Fibroblast of villous mesenchyme (primary cell): ENCODE data around the gene VPS9D1. TPM values are rescaled to one million over a fixed set of nuclear protein-coding genes. Genes with fewer than 3 reads are reported as not detected.
"Not testable (repeated sequence)": the region's sequence is repeated elsewhere in the genome, so short reads cannot be mapped to it uniquely, and the experiment has no call there.

ENCODE experiments used
- DNase-seq: peaks from one replicate; pipeline ENCODE4 v3.0.0-alpha.2; 2010; ENCODE audit warnings: low read depth
- H3K4me3 ChIP-seq: 2 replicates; pipeline ENCODE4 v1.5.1; 2011; ENCODE audit warnings: low read depth, mild to moderate bottlenecking, low read length
- CTCF ChIP-seq: IDR thresholded peaks from 2 replicates; pipeline ENCODE4 v1.5.1; 2012; ENCODE audit warnings: low read depth, mild to moderate bottlenecking, low read length; ENCODE audit not compliant: insufficient read depth
- total RNA-seq: library from RNA; depleted of rRNA; stranded (reverse); fragments of >200 nt; gene quantifications from 2 replicates; pipeline ENCODE4 v1.2.3, GENCODE V29; 2012

VPS9D1 gene
- total RNA-seq, 1 donor, result 9.9 TPM

GRCh38 chr16:89701425-89702406 is 19.0 kb downstream of the VPS9D1 start, which contains the start of gene SPATA2L:
TSS of gene SPATA2L (minus strand) at chr16:89701705. CDS start at chr16:89701232, 473 bp downstream.
- peak; percentile 13 for TF ChIP-seq CTCF
- peak; percentile 77 for DNase-seq
- H3K4me3 ChIP-seq, result peak within 1 kb of the TSS; percentile 80

- TF ChIP-seq CTCF, result peak; percentile 30
- peak overlapping the region; percentile 80 for H3K4me3 ChIP-seq
- peak; percentile 56 for DNase-seq
Measured at GRCh38 chr16:89700649-89701424, 19.9 kb downstream of the VPS9D1 start.

- DNase-seq, result peak; percentile 99
- TF ChIP-seq CTCF, result peak; percentile 69
- H3K4me3 ChIP-seq, result peak overlapping the region; percentile 80
Measured at GRCh38 chr16:89700100-89700648, 20.5 kb downstream of the VPS9D1 start.

- H3K4me3 ChIP-seq, result peak overlapping the region; percentile 36
Measured at GRCh38 chr16:89699629-89700099, 21.0 kb downstream of the VPS9D1 start.

GRCh38 chr16:89698717-89699116 is 22.0 kb downstream of the VPS9D1 start:
- H3K4me3 ChIP-seq, DNase-seq: not testable (repeated sequence)

More at GRCh38 chr16:89699629-89700099, 21.0 kb downstream of the VPS9D1 start:
- not testable (repeated sequence) for DNase-seq

GRCh38 chr16:89697616-89698331 is 22.9 kb downstream of the VPS9D1 start:
- H3K4me3 ChIP-seq, result no peak overlapping the region
- no peak for TF ChIP-seq CTCF
- no peak for DNase-seq

GRCh38 chr16:89697161-89697615 is 23.5 kb downstream of the VPS9D1 start:
- no peak for TF ChIP-seq CTCF
- no peak overlapping the region for H3K4me3 ChIP-seq
- no peak for DNase-seq
